Vagina (tissue), 2 donors: ENCODE measurements around the gene RAB29. TPM values are rescaled to one million over a fixed set of nuclear protein-coding genes. Genes with fewer than 3 reads are reported as not detected.

ENCODE experiments used
- DNase-seq, 2 donors: peaks; one replicate each; pipeline ENCODE4 v3.0.0-alpha.2; 2017; ENCODE audit errors: extremely low spot score in 2 of 2
- H3K27ac ChIP-seq: fragments of 200-600 bp; sonication (generic); one replicate; pipeline ENCODE4 v1.5.1; 2019
- H3K27me3 ChIP-seq: fragments of 200-600 bp; sonication (generic); one replicate; pipeline ENCODE4 v1.5.1; 2019
- H3K36me3 ChIP-seq, 2 donors: fragments of 200-600 bp; sonication (generic); one replicate each; pipeline ENCODE4 v1.5.1; 2017 to 2019
- H3K4me1 ChIP-seq: fragments of 200-600 bp; sonication (generic); one replicate; pipeline ENCODE4 v1.5.1; 2019
- H3K4me3 ChIP-seq, 2 donors: fragments of 200-600 bp; sonication (generic); 1 replicate in 1 of 2; 2 replicates in 1 of 2; pipeline ENCODE4 v1.5.1; 2016 to 2019
- H3K9me3 ChIP-seq: fragments of 200-600 bp; sonication (generic); one replicate; pipeline ENCODE4 v1.5.1; 2019
- POLR2A ChIP-seq, 2 donors: fragments of 450-650 bp; IDR thresholded peaks; one replicate each; pipeline ENCODE4 v1.6.1; 2017; ENCODE audit warnings: antibody characterized with exemption in 2 of 2, mild to moderate bottlenecking in 2 of 2, moderate library complexity in 2 of 2
- POLR2AphosphoS5 ChIP-seq, 2 donors: sonication (generic); formaldehyde crosslinking; IDR thresholded peaks; one replicate each; pipeline ENCODE4 v1.9.0; 2017; ENCODE audit warnings: antibody characterized with exemption in 2 of 2, mild to moderate bottlenecking in 2 of 2, low read depth in 1 of 2; ENCODE audit not compliant: insufficient read depth in 1 of 2
- intact Hi-C: fragments of 100-400 bp; cut with DNase I; formaldehyde crosslinking; loops from one replicate; pipeline ENCODE4 v1.15.1; 2023
- total RNA-seq: library from RNA; depleted of rRNA; stranded (reverse); fragments of >200 nt; gene quantifications from one replicate; pipeline ENCODE4 v1.2.3, GENCODE V29; 2016
- TF ChIP-seq, protein P1 (sequence below), 3 experiments: fragments of 450-650 bp in 2 of 3; fragments of 200-600 bp in 1 of 3; sonication (generic) in 1 of 3; IDR thresholded peaks; one replicate each; pipeline ENCODE4 v1.5.1; 2017 to 2019; ENCODE audit warnings: antibody characterized with exemption in 3 of 3, mild to moderate bottlenecking in 2 of 3, moderate library complexity in 2 of 3

Gene RAB29
- total RNA-seq, 1 donor from 2014 or later: 7.9 TPM

DNA sequence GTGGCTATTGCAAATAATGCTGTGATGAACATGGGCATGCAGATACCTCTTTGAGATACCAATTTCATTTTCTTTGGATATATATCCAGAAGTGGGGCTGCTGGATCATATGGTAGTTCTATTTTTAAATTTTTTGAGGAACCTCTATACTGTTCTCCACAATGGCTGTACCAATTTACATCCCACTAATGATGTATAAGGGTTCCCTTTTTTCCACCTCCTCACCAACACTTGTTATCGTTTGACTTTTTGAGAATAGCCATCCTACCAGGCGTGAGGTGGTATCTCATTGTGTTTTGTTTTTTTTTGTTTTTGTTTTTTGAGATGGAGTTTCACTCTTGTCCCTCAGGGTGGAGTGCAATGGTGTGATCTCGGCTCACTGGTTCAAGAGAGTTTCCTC lies 18.7 kb downstream of the RAB29 start:
- no peak overlapping the region for H3K27ac ChIP-seq
- H3K4me3 ChIP-seq: no peak overlapping the region
- TF ChIP-seq POLR2A (IDR thresholded peaks at IDR 0.05) (no peak), POLR2AphosphoS5 (IDR thresholded peaks at IDR 0.05; ENCODE audit: insufficient read depth in 1 of 2, low read depth in 1 of 2) (no peak)
- TF ChIP-seq, protein P1, sequence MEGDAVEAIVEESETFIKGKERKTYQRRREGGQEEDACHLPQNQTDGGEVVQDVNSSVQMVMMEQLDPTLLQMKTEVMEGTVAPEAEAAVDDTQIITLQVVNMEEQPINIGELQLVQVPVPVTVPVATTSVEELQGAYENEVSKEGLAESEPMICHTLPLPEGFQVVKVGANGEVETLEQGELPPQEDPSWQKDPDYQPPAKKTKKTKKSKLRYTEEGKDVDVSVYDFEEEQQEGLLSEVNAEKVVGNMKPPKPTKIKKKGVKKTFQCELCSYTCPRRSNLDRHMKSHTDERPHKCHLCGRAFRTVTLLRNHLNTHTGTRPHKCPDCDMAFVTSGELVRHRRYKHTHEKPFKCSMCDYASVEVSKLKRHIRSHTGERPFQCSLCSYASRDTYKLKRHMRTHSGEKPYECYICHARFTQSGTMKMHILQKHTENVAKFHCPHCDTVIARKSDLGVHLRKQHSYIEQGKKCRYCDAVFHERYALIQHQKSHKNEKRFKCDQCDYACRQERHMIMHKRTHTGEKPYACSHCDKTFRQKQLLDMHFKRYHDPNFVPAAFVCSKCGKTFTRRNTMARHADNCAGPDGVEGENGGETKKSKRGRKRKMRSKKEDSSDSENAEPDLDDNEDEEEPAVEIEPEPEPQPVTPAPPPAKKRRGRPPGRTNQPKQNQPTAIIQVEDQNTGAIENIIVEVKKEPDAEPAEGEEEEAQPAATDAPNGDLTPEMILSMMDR (IDR thresholded peaks at IDR 0.05): no peak
- no peaks in the 10 kb centered on the region for H3K4me1 ChIP-seq
- no peak for DNase-seq
- intact Hi-C loops: no loop called here
- H3K27me3 ChIP-seq: no peaks in the 10 kb centered on the region
- no peaks in the 10 kb centered on the region for H3K36me3 ChIP-seq
- H3K9me3 ChIP-seq: no peaks in the 10 kb centered on the region

DNA sequence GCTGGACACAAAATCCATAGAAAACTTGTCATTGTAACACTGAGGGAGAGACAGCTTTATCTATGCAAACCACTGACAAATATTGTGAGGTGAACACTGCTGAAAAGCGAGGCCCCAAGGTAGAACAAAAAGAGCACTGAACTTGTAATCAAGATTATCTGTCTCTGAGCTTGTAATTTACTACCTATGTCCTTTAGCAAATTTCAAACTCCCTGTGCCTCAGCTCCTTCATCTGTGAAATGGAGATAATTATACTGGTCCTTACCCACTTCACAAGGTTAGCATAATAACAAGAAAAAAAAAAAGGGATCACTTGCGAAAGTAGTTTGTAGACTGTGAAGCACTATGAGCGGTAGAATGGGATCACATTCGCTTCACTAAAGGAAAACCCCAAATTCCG lies 20.4 kb downstream of the RAB29 start:
- no peak for DNase-seq
- Histone ChIP-seq H3K27ac (no peak overlapping the region), H3K36me3 (no peaks in the 10 kb centered on the region), H3K27me3 (no peaks in the 10 kb centered on the region), H3K4me1 (no peaks in the 10 kb centered on the region), H3K4me3 (no peak overlapping the region), H3K9me3 (no peaks in the 10 kb centered on the region)
- intact Hi-C loops: no loop called here
- TF ChIP-seq POLR2A (IDR thresholded peaks at IDR 0.05) (no peak), POLR2AphosphoS5 (IDR thresholded peaks at IDR 0.05; ENCODE audit: insufficient read depth in 1 of 2, low read depth in 1 of 2) (no peak)
- TF ChIP-seq, protein P1 (IDR thresholded peaks at IDR 0.05): no peak

DNA sequence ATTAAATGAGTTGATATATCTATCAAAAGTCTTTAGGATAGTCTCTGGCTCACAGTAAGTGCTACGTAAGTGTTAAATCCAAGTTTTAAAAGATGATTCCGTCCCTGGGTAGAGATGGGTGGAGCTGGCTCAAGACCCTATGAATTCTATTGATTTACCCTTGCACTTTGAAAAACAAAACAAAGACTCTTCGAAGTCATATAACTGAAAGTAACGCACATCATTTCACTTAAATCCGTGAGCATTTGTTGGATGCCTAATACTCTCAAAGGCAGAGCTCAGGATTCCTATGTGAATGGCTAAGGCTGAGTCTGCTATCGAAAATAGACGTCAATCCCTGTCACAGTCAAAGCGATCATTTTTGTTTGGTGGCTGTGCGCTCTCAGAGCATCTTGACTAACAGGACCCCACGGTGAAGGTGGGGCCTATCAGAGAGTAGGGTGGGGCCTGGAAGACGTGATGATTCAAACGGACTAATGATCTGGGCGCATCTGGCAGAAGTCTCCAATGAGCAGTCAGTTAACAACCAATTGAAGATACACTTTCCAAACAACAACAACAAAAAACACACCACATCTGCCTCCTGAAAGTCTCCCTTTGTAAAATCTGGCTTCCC lies 24.1 kb downstream of the RAB29 start:
- DNase-seq: no peak
- Histone ChIP-seq H3K9me3 (no peaks in the 10 kb centered on the region), H3K27ac (no peak overlapping the region), H3K27me3 (no peaks in the 10 kb centered on the region), H3K4me3 (no peak overlapping the region), H3K36me3 (no peaks in the 10 kb centered on the region), H3K4me1 (peaks cover 24% of the 10 kb centered on the region)
- intact Hi-C loops: no loop called here
- TF ChIP-seq POLR2AphosphoS5 (IDR thresholded peaks at IDR 0.05; ENCODE audit: insufficient read depth in 1 of 2, low read depth in 1 of 2) (no peak), POLR2A (IDR thresholded peaks at IDR 0.05) (no peak)
- TF ChIP-seq, protein P1 (IDR thresholded peaks at IDR 0.05): no peak

DNA sequence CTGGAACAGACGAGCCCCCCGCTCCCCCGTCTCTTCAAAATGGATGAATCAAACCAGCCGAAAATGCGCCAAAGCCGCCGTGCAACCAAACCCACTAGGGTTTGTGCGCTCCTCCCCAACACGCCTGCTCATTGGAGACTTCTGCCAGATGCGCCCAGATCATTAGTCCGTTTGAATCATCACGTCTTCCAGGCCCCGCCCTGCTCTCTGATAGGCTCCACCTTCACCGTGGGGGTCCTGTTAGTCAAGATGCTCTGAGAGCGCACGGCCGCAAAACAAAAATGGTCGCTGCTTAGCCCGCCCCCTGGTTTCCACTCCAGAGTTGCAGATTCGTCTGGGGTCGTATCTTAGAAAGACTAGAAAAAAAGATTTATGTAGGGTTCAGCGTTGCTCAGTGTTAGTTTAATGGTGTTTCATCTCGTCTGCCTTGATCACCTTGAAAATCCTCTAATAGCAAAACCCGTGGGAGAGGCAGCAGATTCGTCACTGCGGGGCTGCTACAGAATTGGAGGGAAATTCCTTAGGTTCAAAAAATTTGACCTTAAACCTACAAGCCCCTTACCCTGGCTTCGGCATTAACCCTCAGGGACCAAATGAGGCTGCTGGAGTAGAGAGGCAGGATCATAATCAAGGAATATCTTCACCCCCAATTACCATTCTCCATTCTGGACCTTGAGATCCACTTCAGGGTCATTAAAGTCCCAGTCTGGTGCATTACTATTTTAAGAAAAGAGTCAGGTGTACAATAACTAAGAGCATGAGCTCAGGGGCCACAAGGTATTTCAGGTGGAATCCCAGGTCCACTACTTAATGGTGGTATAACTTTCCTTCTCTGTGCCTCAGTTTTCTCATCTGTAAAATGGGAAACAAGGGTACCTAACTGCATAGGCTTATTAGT lies 24.9 kb downstream of the RAB29 start, which contains the start of gene NUCKS1:
Gene NUCKS1 (minus strand): TSS at position 45 of the 898 bp plus-strand sequence. CDS start 209 bp downstream, outside the sequence.
- peaks cover 32% of the 10 kb centered on the region for H3K4me1 ChIP-seq
- peak within 1 kb of the TSS; percentile 100 for H3K27ac ChIP-seq
- H3K9me3 ChIP-seq: no peaks in the 10 kb centered on the region
- peak; percentile 71 to 78 for TF ChIP-seq POLR2AphosphoS5 (IDR thresholded peaks at IDR 0.05; ENCODE audit: insufficient read depth in 1 of 2, low read depth in 1 of 2)
- peak in 1 of 2 donors; percentile 75 for TF ChIP-seq POLR2A (IDR thresholded peaks at IDR 0.05)
- TF ChIP-seq, protein P1 (IDR thresholded peaks at IDR 0.05): peak in 2 of 3 experiments; percentile 21 to 35
- H3K36me3 ChIP-seq: no peaks in the 10 kb centered on the region
- peak in 1 of 2 donors; percentile 99 for DNase-seq
- H3K4me3 ChIP-seq: peak within 1 kb of the TSS; percentile 97 to 98
- H3K27me3 ChIP-seq: no peaks in the 10 kb centered on the region
- intact Hi-C loops: no loop called here
